ENCODE measurements around the gene WWOX. TPM values are rescaled to one million over a fixed set of nuclear protein-coding genes. Genes with fewer than 3 reads are reported as not detected.

WWOX gene
- total RNA-seq, 4 donors from 2014 or later: 21.4 to 55.6 (median 33.2) TPM

- ATAC-seq (ENCODE audit: low FRiP score) (no peak), DNase-seq (ENCODE audit: low spot score) (no peak)
- TF ChIP-seq CTCF (IDR thresholded peaks at IDR 0.05): no peak
Observed at GRCh38 chr16:78069913-78070312, 29.5 kb upstream of the WWOX start.

GRCh38 chr16:78072275-78072674 lies 27.2 kb upstream of the WWOX start:
- no peak for ATAC-seq (ENCODE audit: low FRiP score)
- no peak for TF ChIP-seq CTCF (IDR thresholded peaks at IDR 0.05)
- DNase-seq (ENCODE audit: low spot score): no peak

GRCh38 chr16:78075800-78076199 lies 23.7 kb upstream of the WWOX start:
- ATAC-seq (ENCODE audit: low FRiP score) (no peak), DNase-seq (ENCODE audit: low spot score) (no peak)
- TF ChIP-seq CTCF (IDR thresholded peaks at IDR 0.05): no peak

- DNase-seq (ENCODE audit: low spot score) (no peak), ATAC-seq (ENCODE audit: low FRiP score) (no peak)
- TF ChIP-seq CTCF (IDR thresholded peaks at IDR 0.05): no peak
Observed at GRCh38 chr16:78081341-78081740, 18.1 kb upstream of the WWOX start.

GRCh38 chr16:78091419-78091818 lies 8.0 kb upstream of the WWOX start:
- no peak for DNase-seq (ENCODE audit: low spot score)
- no peak for ATAC-seq (ENCODE audit: low FRiP score)
- TF ChIP-seq CTCF (IDR thresholded peaks at IDR 0.05): no peak

GRCh38 chr16:78092758-78093157 lies 6.7 kb upstream of the WWOX start:
- no peak for ATAC-seq (ENCODE audit: low FRiP score)
- DNase-seq (ENCODE audit: low spot score): no peak
- TF ChIP-seq CTCF (IDR thresholded peaks at IDR 0.05): no peak

GRCh38 chr16:78094166-78094565 lies 5.3 kb upstream of the WWOX start:
- ATAC-seq (ENCODE audit: low FRiP score) (no peak), DNase-seq (ENCODE audit: low spot score) (no peak)

More at GRCh38 chr16:78094166-78094565, 5.3 kb upstream of the WWOX start:
- no peak for TF ChIP-seq CTCF (IDR thresholded peaks at IDR 0.05)
